HG03097 (cell line): ENCODE measurements around the gene GON4L.
"Not testable (repeated sequence)": the region's sequence is repeated elsewhere in the genome, so short reads cannot be mapped to it uniquely, and the experiment has no call there.

Source experiments
- ATAC-seq: cut with Tn5 transposase; IDR thresholded peaks from one replicate; pipeline ENCODE4 v1.9.1; 2021; ENCODE audit not compliant: unreplicated experiment, low FRiP score

GON4L gene

GRCh38 chr1:155701675-155702074 is 155.3 kb downstream of the GON4L start:
- ATAC-seq = not testable (repeated sequence)
